ENCODE measurements around the gene POLA2. TPM values are rescaled to one million over a fixed set of nuclear protein-coding genes. Genes with fewer than 3 reads are reported as not detected.
A peak's percentile ranks its signal among the peaks of the same experiment; 100 is the strongest.

The POLA2 gene
- total RNA-seq, 2 experiments from 2014 or later, result 47.7 to 55.2 TPM

- no peak overlapping the region for H3K4me3 Mint-ChIP-seq
- H3K27me3 Mint-ChIP-seq, result no peaks in the 10 kb centered on the region
- H3K27ac Mint-ChIP-seq, result no peak overlapping the region
- peaks cover 46% of the 10 kb centered on the region for H3K36me3 Mint-ChIP-seq (ENCODE audit: low read depth)
- ChIA-PET CTCF (interaction anchor here (0.8 to 3.4 kb wide), 6 partner anchors 9 to 263 kb away, joined by 3 to 11 read pairs (median 4); partner anchors contain the start of genes CDC42EP2 and DPF2), POLR2A (no interaction called here)
- H3K9me3 Mint-ChIP-seq, result no peaks in the 10 kb centered on the region
- DNase-seq, result no peak
- peaks cover 11% of the 10 kb centered on the region for H3K4me1 Mint-ChIP-seq
Observed at GRCh38 chr11:65277631-65278277, 16.0 kb downstream of the POLA2 start.

DNA sequence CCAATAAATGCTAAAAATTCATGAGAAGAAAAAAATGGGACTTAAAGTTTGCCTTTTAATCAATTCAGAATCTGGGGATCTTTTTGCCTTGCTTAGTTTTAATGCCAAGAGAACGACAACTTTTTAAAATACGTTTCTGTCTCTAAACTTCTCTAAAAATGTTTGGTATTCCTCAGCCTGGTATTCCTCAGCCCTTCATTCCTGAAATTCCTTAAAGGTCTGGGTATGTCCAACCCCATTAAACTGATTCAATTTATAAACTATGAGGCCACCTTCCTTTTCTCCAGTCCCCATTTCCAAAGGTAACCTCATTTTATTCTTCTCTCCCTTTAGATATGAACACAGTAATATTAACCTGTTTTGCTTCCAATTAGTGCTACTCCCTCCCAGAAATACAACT, 16.6 kb downstream of the POLA2 start:
- POLR2A ChIA-PET, result no interaction called here
- H3K36me3 Mint-ChIP-seq (ENCODE audit: low read depth), result peaks cover 46% of the 10 kb centered on the region

DNA sequence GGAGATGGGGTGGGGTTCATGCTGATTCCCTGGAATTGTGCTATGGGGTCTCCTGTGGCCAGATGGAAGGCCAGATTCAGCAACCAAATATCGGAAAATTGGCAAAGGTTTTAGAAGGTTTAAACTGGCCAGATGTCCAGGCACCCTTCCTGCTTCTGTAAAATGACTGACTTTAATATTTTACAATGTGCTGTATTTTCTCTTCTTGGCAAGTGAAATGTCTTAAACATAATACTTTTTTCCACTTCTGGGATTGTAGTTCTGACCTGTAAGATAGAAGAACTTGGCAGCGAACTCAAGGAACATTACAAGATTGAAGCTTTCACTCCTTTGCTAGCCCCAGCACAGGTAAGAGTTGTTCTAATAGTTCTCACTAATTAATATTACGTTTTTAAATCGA, 17.5 kb downstream of the POLA2 start:
- H3K9me3 Mint-ChIP-seq, result no peaks in the 10 kb centered on the region
- POLR2A ChIA-PET, result no interaction called here
- no peak overlapping the region for H3K27ac Mint-ChIP-seq
- no peaks in the 10 kb centered on the region for H3K27me3 Mint-ChIP-seq
- DNase-seq, result no peak
- peaks cover 11% of the 10 kb centered on the region for H3K4me1 Mint-ChIP-seq
- H3K4me3 Mint-ChIP-seq, result no peak overlapping the region
- peaks cover 48% of the 10 kb centered on the region for H3K36me3 Mint-ChIP-seq (ENCODE audit: low read depth)
- CTCF ChIA-PET, result interaction anchor here (0.7 to 3.4 kb wide), 2 partner anchors 12 to 36 kb away, joined by 3 to 11 read pairs; partner anchors contain the start of gene CDC42EP2

More for the DNA sequence above, 16.6 kb downstream of the POLA2 start:
- no peaks in the 10 kb centered on the region for H3K27me3 Mint-ChIP-seq
- H3K4me3 Mint-ChIP-seq, result no peak overlapping the region
- peaks cover 11% of the 10 kb centered on the region for H3K4me1 Mint-ChIP-seq
- no peak overlapping the region for H3K27ac Mint-ChIP-seq
- H3K9me3 Mint-ChIP-seq, result no peaks in the 10 kb centered on the region
- CTCF ChIA-PET, result interaction anchor here (1.6 to 3.4 kb wide), 3 partner anchors 9 to 37 kb away, joined by 3 to 11 read pairs (median 4); partner anchors contain the start of gene CDC42EP2
- DNase-seq, result no peak

DNA sequence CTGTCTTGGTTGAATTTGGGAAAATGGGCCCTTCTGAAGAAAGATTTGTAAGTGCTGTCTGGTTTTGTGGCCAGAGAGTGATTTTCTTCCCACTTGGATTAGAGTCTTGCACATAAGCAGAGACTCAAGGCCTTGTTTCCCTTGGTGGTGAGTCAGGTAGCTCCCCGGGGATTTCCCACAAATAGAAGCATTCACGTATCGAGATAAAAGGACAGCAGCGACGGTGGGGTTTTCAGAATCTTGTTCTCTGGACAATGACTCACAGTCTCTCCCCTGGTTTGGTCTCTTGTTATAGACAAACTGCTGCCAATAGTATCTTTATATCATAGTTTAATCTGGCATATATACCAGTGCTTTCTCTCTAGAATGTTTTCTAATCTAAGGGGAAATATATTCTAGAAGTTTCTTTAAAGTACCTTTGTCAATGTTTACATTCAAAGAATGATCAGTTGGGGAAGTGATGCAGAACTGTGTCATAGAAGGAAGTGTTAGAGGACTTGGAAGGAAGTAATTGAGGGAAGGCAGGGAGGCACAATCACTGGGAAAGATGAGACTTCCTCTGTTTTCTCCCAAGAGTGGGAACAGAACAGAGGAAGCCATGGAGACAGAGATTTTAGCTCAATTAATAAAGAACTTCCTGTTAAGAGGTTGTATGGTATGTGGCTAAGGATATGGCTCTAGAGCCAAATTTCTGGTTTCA, 18.1 kb downstream of the POLA2 start:
- DNase-seq, result no peak
- H3K27me3 Mint-ChIP-seq, result no peaks in the 10 kb centered on the region
- ChIA-PET POLR2A (no interaction called here), CTCF (interaction anchor here (1.3 to 3.4 kb wide), 3 partner anchors 10 to 35 kb away, joined by 4 to 11 read pairs (median 5); partner anchors contain the start of gene CDC42EP2)
- H3K9me3 Mint-ChIP-seq, result no peaks in the 10 kb centered on the region
- peaks cover 48% of the 10 kb centered on the region for H3K36me3 Mint-ChIP-seq (ENCODE audit: low read depth)
- H3K4me1 Mint-ChIP-seq, result peaks cover 11% of the 10 kb centered on the region
- no peak overlapping the region for H3K4me3 Mint-ChIP-seq
- no peak overlapping the region for H3K27ac Mint-ChIP-seq

GRCh38 chr11:65280646-65281045, 18.9 kb downstream of the POLA2 start:
- no peak for DNase-seq
- Mint-ChIP-seq H3K4me1 (peaks cover 9% of the 10 kb centered on the region), H3K36me3 (ENCODE audit: low read depth) (peaks cover 46% of the 10 kb centered on the region), H3K9me3 (no peaks in the 10 kb centered on the region), H3K27me3 (no peaks in the 10 kb centered on the region), H3K27ac (no peak overlapping the region), H3K4me3 (no peak overlapping the region)
- ChIA-PET CTCF (interaction anchor here (0.5 to 1.5 kb wide), 4 partner anchors 9 to 232 kb away, joined by 3 to 5 read pairs (median 4); no protein-coding TSS in a partner anchor), POLR2A (no interaction called here)

DNA sequence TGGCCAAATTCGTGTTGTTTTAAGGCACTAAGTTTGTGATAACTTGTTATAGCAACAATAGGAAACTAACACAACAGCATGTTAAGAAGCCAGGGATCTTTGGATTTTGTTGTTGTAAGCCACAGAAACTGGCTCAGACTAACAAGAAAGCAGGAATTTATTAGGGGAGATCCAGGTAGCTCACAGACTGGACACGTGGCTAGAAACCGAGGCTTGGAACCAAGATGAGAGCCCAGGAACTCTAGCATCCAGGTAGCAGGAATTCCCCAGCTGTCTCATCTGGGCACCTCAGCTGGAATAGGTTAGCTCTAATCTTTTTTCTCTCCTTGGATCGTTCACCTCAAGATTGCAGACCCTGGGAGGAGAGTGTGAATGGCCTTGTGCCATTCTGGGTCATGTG, 24.9 kb downstream of the POLA2 start:
- POLR2A ChIA-PET, result no interaction called here
- peaks cover 39% of the 10 kb centered on the region for H3K36me3 Mint-ChIP-seq (ENCODE audit: low read depth)

GRCh38 chr11:65287601-65288000, 25.8 kb downstream of the POLA2 start:
- no peak overlapping the region for H3K4me3 Mint-ChIP-seq
- DNase-seq, result no peak
- H3K4me1 Mint-ChIP-seq, result peaks cover 3% of the 10 kb centered on the region
- H3K9me3 Mint-ChIP-seq, result no peaks in the 10 kb centered on the region
- CTCF ChIA-PET, result interaction anchor here (0.5 to 1.4 kb wide), 2 partner anchors 10 to 45 kb away, joined by 3 to 4 read pairs; no protein-coding TSS in a partner anchor
- no peak overlapping the region for H3K27ac Mint-ChIP-seq
- peaks cover 38% of the 10 kb centered on the region for H3K36me3 Mint-ChIP-seq (ENCODE audit: low read depth)
- POLR2A ChIA-PET, result no interaction called here
- no peaks in the 10 kb centered on the region for H3K27me3 Mint-ChIP-seq

More for the DNA sequence above, 24.9 kb downstream of the POLA2 start:
- H3K27ac Mint-ChIP-seq, result no peak overlapping the region
- H3K4me3 Mint-ChIP-seq, result no peak overlapping the region
- no peaks in the 10 kb centered on the region for H3K27me3 Mint-ChIP-seq
- DNase-seq, result no peak
- CTCF ChIA-PET, result interaction anchor here (1.2 to 1.9 kb wide), 3 partner anchors 9 to 25 kb away, joined by 3 to 6 read pairs (median 4); partner anchors contain the start of gene POLA2
- H3K4me1 Mint-ChIP-seq, result peaks cover 3% of the 10 kb centered on the region
- H3K9me3 Mint-ChIP-seq, result no peaks in the 10 kb centered on the region

DNA sequence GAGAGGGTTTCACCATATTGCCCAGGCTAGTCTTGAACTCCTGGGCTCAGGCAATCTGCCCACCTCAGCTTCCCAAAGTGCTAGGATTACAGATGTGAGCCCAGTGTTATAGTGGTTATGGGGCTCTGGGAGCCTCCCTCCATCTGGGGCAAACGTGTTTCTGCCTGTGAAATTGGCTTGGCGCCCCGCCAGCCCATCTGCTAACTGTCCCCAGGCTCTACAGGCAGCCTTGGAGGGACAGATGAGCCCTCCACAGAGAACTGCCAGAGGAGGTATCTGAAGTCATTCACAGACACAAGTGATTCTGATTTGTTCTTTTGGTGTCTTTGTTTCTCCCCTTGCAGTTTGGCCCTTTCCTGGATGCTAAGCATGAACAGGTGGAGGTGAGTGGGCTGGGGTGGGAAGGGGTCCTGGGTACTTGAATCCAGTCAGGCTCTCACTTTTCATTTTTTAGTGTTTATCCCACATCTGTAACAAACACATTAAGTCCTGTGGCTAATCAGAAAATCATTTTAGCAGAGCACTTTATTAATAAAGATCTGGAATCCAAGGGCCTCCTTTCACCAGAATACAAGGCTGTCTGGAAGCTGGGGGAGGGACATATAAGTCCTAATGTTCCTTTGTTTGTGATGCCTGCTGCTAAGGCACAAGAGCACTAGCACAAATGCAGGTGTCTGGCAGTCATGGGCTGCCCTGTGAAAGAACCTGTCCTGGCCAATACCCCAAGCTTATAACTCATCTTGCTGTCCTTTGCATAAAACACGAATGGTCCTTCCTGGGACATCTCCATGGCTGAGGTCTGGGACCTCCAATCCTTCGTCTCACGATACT, 27.2 kb downstream of the POLA2 start:
- CTCF ChIA-PET, result interaction anchor here (0.5 to 2.0 kb wide), 3 partner anchors 9 to 44 kb away, joined by 4 to 9 read pairs (median 4); partner anchors contain the start of gene CDC42EP2
- POLR2A ChIA-PET, result no interaction called here
- no peak overlapping the region for H3K27ac Mint-ChIP-seq
- H3K36me3 Mint-ChIP-seq (ENCODE audit: low read depth), result peaks cover 47% of the 10 kb centered on the region
- H3K4me1 Mint-ChIP-seq, result peaks cover 3% of the 10 kb centered on the region
- H3K9me3 Mint-ChIP-seq, result no peaks in the 10 kb centered on the region
- H3K4me3 Mint-ChIP-seq, result no peak overlapping the region
- no peak for DNase-seq
- H3K27me3 Mint-ChIP-seq, result no peaks in the 10 kb centered on the region

- ChIA-PET POLR2A (no interaction called here), CTCF (interaction anchor here (0.8 to 2.0 kb wide), 4 partner anchors 10 to 24 kb away, joined by 3 to 9 read pairs (median 4); partner anchors contain the start of gene CDC42EP2)
- Mint-ChIP-seq H3K4me1 (peaks cover 3% of the 10 kb centered on the region), H3K27ac (peak overlapping the region; percentile 55), H3K4me3 (no peak overlapping the region), H3K9me3 (no peaks in the 10 kb centered on the region), H3K36me3 (ENCODE audit: low read depth) (peaks cover 59% of the 10 kb centered on the region), H3K27me3 (no peaks in the 10 kb centered on the region)
- DNase-seq, result no peak
Observed at GRCh38 chr11:65290448-65291165, 28.8 kb downstream of the POLA2 start.

GRCh38 chr11:65291613-65292012, 29.9 kb downstream of the POLA2 start:
- no peaks in the 10 kb centered on the region for H3K9me3 Mint-ChIP-seq
- H3K36me3 Mint-ChIP-seq (ENCODE audit: low read depth), result peaks cover 64% of the 10 kb centered on the region
- H3K4me3 Mint-ChIP-seq, result no peak overlapping the region
- POLR2A ChIA-PET, result no interaction called here
- no peaks in the 10 kb centered on the region for H3K27me3 Mint-ChIP-seq
- CTCF ChIA-PET, result interaction anchor here (0.5 to 1.3 kb wide), 2 partner anchors 14 to 478 kb away, joined by 3 to 4 read pairs; no protein-coding TSS in a partner anchor
- DNase-seq, result no peak
- H3K4me1 Mint-ChIP-seq, result peaks cover 3% of the 10 kb centered on the region
- no peak overlapping the region for H3K27ac Mint-ChIP-seq

DNA sequence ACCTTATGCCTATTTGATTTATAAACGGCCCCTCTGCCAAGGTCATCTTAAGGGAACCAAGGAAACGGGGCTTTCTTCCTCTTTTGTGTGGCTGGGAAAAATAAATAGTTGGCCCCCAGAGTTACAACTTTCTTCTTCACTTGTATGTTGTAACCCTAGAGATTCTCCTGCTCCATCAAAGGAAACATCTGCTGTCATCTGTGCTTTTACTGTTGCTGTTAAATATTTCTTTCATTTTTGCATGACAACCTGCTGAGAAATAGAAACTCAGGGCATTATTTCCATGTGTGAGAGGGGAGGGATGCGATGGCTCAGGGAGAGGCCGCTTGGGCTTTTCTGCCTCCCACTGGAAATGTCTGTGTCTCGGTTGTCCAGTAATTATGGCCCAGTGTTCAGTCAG, 31.1 kb downstream of the POLA2 start:
- CTCF ChIA-PET, result interaction anchor here (1.0 kb wide), 1 partner anchor 22 kb away, joined by 3 read pairs; no protein-coding TSS in a partner anchor
- H3K4me1 Mint-ChIP-seq, result peaks cover 3% of the 10 kb centered on the region
- no peak overlapping the region for H3K27ac Mint-ChIP-seq
- DNase-seq, result no peak
- peaks cover 61% of the 10 kb centered on the region for H3K36me3 Mint-ChIP-seq (ENCODE audit: low read depth)
- H3K4me3 Mint-ChIP-seq, result no peak overlapping the region
- no peaks in the 10 kb centered on the region for H3K27me3 Mint-ChIP-seq
- POLR2A ChIA-PET, result no interaction called here
- H3K9me3 Mint-ChIP-seq, result no peaks in the 10 kb centered on the region

DNA sequence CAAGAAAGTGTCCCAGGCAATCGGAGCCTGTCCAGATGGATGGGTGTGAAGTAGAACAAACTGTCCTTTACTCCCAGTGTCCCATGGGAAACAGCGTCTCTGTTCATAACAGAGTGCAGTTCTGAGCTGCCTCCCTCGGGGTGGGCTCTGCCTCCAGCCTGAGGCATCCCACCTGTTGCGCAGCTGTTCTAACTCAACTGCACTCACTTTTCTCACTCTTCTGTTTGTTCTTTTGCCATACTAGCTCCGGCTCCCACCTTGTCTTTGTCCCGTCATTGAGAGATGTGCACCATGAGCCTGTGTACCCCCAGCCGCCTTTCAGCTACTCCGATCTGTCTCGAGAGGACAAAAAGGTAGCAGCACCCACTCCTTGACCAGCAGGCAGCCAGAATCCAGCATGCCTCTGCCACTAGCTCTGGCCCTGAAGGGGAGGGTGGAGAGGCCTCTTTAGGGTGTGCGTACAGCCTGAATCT, 32.2 kb downstream of the POLA2 start:
- DNase-seq, result no peak
- Mint-ChIP-seq H3K4me3 (no peak overlapping the region), H3K9me3 (no peaks in the 10 kb centered on the region), H3K4me1 (peaks cover 3% of the 10 kb centered on the region), H3K36me3 (ENCODE audit: low read depth) (peaks cover 61% of the 10 kb centered on the region), H3K27ac (no peak overlapping the region), H3K27me3 (no peaks in the 10 kb centered on the region)
- CTCF ChIA-PET, result interaction anchor here (0.6 to 1.3 kb wide), 2 partner anchors 36 to 96 kb away, joined by 4 to 5 read pairs; no protein-coding TSS in a partner anchor
- POLR2A ChIA-PET, result no interaction called here
